ENCODE data around the gene HLF.
A peak's percentile ranks its signal among the peaks of the same experiment; 100 is the strongest.

Gene HLF, protein sequence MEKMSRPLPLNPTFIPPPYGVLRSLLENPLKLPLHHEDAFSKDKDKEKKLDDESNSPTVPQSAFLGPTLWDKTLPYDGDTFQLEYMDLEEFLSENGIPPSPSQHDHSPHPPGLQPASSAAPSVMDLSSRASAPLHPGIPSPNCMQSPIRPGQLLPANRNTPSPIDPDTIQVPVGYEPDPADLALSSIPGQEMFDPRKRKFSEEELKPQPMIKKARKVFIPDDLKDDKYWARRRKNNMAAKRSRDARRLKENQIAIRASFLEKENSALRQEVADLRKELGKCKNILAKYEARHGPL
- total RNA-seq, result 0 to 0.24 (median 0) reads per million in 18 experiments

DNA sequence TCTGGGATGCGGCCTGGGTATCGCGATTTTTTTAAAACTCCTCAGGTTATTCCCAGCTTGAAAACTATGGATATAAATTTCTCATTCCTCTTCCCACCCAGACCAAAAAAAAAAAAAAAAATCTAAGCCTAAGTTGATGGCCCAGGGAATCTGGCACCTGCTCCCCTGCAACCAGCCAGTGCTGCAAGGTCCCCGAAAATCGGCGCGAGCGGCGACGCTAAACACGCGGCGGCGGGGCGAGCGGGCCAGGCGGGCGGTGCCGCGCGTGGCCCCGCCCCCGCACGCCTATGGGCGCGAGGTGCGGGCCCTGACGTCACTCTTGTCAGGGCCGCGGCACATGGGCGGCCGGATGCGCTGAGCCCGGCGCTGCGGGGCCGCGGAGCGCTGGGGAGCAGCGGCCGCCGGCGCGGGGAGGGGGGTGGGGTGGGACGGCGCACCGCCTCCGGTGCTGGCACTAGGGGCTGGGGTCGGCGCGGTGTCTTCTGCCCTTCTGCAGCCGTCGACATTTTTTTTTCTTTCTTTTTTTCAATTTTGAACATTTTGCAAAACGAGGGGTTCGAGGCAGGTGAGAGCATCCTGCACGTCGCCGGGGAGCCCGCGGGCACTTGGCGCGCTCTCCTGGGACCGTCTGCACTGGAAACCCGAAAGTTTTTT is at the start of gene HLF:
Gene HLF, plus strand, starts transcription at position 316 of the 654 bp plus-strand sequence. CDS start 525 bp downstream, outside the sequence.
- DNase-seq, result peak; percentile 46

DNA sequence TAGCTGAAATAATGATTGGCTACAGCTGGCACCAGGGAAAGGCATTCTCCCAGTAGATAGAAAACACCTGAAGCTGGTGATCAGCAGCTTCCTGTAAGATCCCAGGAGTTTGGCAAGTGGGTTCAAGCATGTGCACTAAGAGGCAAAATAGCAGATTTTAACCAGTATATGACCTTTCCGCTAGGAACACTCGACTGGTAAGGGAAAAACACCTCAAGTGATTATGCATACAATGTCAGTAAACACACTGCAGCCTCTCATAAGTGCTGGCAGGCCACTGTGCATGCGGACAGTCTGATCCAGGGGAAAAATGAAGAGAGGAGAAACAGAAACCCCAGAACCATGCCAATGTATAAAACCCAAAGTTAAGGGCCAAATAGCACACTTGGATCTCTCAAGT is 49.0 kb upstream of the HLF start:
- DNase-seq, result no peak

DNA sequence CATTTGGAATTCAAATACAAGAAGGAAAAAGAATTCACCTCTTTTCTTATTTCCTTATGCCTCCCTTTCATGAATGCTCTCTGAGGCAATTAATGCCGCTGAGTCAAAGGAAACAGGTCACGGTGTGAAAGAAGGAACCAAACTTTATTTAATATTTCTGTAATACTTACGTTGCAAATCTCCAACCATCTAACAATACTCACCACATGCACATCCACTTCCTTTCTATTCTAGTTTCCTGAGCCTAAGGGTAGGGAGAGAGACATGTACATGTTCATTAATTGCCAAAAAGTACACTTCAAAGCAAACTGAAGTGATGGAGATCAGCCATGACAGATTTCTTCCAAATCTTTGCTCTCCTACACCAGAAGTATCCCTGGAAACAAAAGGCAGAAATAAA is 47.9 kb upstream of the HLF start:
- no peak for DNase-seq

DNA sequence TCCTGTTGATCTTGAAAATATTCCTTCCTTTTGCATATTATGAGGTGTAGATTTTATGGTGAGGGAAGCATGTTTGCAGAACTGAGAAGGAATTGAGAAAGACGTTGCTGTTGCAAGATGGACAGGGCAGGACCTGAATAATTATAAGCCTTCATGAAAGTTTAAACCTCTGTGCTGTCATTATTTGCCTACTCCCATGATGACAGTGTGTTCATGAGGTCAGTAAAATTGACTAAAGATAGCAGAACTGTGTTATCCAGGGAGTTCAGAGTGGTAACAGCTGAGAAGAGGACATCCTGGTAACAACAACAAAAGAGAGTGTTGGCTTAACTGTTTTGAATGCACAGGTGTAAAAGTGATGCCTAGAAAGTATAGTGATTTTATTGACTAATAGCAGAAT is 45.3 kb upstream of the HLF start:
- peak; percentile 4 to 40 for DNase-seq

DNA sequence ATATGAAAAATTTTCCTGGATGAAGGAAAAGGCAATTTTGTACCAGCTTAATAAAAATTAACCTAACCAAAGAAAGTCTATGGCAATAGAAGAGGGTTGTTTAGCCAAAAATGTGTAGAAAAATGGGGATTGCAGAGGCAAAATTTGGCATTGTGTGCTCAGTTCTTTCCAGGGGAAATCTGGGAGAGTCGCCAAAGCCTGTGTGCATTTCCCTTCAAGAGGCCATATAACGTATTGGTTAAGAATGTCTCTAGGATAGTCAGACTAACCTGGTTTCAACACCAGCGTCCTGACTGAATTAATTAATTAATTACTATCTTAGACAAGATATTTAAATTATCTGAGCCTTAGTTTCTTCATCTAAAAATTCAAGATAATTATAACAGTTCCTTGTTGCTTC is 44.8 kb upstream of the HLF start:
- no peak for DNase-seq

DNA sequence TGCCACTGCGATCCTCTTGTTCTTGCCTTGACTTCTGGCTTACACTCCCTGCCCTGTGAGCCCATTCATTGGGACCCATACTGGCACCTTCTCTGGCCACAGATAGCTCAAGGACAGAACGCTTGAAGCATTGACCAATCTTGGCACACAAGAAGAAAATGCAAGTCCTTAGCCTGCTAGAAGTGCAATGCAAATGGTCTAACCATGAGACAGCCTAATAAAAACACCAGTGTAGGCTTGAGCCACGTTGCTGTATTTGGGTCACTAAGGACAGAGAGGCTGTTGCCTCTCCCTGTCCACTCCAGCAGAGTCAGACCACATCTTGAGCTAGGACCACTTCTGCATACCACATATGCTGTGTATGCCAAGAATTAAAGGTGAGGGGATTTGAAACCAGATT is 41.2 kb upstream of the HLF start:
- DNase-seq, result no peak

DNA sequence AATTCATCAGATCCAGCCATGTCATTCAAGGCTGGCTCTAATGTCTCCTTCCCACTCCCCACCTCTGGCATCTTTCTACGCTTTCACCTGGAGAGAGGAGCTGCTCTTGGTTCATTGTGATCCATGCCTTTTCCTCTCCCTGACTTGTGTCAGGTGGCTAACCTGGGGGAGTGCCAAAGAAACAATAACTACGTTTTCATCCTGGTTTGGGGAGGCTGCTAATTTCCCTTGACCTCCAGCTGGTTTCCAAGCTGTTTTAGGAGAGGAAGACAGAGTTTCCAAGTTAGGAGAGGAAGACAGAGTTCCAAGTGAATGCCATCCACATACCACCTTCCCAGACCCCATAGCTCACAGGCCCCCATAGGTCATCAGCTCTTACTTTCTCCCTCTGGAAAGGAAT is 40.0 kb upstream of the HLF start:
- no peak for DNase-seq

DNA sequence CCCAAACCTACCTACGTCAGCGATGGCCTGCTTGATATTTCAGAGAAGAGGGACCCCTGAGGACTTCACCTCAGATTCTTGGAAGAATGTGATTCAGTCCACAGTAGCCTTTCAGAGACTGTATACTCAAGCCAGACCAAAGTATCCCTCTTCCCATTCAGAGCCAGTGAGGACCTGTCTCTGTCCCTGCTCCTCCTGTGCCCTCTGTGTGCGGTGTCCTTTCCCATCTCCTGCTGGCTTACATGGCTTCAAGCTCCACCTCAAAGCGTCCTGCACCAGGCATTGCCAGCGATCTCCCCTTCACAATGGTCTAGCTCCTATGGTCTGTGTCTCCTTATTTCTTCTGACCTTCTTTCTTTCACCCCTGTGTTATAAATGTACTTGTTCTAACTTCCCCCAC is 39.5 kb upstream of the HLF start:
- DNase-seq, result no peak

DNA sequence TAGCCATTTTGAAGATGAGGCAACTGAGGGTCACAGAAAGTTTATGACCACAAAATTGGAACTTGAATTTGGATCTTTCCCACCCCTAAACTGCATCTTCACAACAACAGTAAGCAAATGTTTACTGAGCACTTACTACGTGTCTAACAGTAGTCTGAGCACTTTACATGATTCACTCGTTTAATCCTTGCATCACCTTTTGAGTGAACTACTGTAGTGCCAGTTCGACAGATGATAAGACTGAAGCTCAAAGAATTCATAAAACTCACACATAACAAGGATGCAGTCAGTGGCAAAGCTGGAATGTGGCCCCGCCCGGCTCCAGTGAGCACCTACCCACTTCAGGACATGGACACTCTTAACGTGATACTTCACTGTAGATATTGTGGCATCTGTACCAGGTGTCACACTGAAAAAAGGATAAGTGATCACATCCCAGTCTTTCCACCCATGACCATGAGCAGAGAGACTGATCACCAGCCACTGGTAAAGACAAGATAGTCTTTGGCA is 36.0 kb upstream of the HLF start:
- no peak for DNase-seq

DNA sequence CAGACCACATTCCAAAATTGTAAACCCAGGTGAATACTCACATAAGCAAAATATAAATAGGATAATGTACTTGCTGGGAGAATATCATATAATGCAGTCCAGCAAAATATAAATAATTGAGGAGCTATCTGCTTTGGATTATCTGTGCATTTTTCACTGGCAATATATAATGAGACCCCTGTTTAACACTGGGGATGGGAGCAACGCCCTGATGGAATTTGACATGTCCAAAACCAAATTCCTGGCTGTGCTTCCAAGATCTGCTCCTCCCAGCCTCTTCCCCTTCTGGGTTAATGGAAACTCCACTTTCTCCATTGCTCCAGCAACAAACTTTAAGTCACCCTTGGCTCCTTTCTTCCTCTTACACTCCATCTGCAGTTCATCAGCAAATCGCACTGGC is 35.5 kb upstream of the HLF start:
- no peak for DNase-seq

DNA sequence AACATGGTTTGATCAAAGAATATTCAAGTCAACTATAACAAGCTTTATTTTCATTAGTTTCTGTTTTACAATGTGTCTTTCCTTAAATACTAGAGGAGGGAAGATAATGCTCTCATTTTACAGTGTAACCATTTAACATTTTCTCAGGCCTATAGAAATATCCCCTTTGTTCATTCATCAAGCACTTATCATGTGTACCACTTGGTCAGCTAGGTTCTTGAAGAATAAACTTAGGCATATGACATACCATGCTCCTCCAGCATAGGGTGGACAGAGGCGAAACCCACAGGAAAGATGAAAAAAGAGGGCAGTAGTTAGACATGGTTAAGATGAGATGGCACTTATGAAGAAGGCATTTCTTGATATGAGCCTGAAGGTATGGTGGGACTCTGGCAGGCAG is 34.0 kb upstream of the HLF start:
- no peak for DNase-seq

DNA sequence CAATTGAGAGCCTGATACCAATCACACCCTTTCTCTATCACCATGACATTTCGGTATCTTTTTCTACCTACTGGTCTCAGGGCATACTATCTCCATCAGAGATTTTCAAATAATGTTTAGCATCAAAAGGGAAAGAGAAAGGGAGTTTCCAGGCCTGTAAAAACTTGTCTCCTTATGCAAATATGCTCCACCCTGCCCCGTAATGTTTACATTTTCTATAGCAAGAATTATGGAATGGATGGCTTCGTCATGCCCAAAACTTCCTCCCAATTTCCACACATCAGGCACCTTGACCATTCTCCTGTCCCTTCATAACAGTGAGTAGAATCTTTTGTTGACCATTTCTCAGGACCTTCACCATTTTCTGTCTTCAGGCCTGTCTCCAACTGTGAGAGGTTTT is 30.9 kb upstream of the HLF start:
- DNase-seq, result no peak

DNA sequence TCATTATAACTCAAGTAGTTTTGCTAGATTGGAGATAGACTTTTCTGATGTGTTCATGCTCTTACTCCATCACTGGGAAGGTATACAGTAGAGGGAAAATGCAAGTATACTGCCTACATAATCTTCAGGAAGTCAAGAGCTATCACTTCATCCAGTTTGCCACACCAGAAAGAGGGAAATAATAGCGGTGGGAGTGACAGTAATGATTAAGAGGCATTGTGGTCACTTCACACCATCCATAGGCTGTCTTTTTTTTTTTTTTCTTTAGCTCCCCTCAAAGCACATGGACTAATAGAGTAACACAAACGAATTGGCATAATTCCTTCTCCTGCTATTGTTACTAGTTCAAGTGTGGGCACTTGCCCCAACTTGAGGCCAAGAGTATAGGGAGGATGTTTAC is 28.4 kb upstream of the HLF start:
- DNase-seq, result no peak

DNA sequence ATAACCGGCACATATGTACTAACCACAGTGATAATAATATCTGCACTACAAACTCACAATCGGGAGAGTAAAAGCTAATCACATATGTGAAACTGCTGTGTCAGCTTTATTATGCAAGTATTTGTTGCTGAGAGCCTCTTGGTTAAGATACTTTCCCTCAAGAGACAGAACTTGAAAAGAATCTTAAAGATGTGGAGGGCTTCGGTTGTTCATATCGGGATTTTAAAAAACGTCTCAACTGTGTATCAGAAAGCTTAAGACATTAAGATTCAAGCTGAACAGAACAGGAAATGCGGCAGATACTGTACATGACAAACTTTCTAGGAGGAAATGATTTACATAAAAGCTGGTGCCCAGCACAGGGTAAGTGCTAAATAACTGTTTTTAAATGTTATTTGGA is 27.5 kb upstream of the HLF start:
- DNase-seq, result no peak

DNA sequence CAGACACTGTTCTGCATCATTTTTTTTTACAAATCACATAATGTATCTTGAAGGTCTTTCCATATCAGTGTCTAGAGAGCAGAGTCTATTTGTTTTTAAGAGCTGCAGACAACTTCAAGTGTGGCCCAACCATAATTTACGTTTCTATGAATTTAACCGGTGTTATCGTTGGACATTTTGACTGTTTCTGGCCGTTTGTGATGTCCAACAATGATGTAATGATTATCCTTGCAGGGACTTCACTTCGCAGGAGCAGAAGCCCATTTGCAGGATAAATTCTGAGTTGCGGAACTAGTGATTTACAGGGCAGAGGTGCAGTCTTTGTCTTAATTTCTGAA is 26.9 kb upstream of the HLF start:
- DNase-seq, result no peak

DNA sequence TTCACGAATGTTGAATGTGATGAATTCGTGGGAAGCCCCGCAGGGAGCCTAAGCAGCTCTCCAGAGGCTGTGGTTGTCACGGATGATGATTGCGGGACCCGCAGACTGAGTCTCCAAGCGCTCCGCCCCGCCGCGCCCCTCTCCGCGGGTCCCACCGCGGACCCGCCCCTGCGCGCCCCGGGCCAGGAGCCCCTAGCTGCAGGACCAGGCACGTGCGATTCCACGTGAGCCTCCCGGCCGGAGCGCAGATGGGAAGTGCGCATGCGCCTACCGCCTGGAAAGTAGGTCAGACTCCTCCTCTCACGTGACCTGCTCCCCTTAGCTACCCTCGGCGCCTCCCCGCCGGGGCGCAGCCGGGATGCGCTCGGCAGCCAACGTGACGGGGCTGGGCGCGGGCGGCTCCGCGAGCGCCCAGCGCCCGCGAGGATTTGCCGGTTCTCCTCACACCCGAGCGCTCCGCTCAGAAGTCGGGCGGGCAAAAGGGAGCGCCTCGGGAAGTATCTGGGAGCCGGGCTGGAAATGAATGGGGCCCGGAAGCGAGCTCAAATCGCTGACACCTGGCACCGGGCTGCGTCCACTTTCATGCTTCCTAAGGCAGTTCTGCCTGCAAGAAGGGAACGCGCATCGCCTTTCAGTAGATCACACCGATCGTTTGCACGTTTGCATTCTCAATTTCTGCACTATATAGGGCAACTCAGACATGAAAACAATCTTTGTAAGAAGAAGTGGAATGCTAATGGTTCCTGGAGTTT is 26.4 kb upstream of the HLF start:
- DNase-seq, result peak; percentile 73 to 77

DNA sequence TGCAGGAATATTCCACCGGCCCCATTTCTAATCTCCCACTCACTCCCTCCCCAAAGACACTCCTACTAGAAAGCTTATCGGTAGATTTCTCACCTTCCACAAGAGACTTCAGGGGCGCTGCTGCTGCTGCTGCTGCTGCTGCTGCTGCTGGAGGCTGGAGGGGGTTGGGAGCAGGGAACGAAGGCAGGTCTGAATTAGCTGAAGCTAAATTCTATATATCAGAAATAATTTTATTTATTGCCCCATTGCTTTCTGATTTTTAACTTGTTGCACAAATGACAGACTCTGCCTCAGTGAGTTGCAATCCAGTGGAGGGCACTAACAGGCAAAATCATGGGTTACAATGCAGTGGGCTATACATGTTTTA is 25.8 kb upstream of the HLF start:
- DNase-seq, result no peak

DNA sequence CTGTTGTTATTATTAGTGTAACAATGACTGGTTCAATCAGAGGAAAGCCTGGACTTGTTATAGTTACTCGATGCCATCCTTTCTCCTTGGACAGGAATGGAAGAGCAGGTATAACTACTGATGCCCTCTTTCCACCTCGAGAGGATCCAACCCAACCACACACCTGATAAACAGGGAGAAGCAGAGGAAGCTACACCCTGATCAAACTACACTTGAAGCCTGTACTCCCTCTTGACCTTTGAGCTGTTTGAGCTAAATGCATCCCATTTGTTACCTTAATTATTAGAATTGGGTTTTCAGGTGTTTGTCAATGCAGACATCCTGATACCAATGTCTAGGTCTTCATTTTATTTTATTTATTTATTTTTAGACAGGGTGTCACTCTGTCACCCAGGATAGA is 23.7 kb upstream of the HLF start:
- DNase-seq, result no peak

DNA sequence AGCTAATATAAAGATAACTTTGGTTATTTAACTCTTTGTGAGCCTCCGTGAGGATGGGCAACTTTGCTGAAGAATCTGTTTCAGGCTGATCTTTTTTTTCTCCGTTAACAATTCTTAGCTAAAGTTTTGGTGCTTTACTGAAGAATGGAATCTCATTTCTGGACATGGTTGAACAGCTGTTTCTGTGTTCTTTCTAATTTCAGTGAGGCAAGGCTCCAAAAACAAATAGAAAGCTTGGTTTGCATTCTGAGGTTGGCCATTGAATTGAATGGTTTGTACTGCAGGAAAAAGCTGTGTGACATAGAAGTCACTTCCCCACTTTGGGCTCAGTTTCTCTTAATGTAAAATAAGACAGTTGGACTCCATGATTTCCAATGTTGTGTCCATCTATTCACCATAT is 22.3 kb upstream of the HLF start:
- DNase-seq, result no peak

DNA sequence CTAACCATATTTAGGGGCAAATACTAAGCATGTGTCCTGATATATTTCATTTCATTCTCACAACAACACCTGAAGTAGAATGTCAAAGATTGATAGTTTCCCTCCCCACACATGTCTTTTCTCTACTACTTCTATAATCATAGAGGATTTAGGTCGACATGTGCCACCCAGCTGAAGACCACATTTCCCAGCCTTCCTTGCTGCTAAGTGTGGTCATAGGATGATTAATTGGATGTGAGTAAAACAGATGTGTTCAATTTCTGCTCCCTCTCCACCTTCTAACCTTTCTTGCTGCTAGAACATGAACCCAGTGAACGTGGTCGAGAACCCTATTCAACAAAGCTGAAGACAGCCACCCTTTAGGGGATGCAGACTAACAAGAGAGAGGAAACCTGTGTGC is 18.8 kb upstream of the HLF start:
- no peak for DNase-seq

DNA sequence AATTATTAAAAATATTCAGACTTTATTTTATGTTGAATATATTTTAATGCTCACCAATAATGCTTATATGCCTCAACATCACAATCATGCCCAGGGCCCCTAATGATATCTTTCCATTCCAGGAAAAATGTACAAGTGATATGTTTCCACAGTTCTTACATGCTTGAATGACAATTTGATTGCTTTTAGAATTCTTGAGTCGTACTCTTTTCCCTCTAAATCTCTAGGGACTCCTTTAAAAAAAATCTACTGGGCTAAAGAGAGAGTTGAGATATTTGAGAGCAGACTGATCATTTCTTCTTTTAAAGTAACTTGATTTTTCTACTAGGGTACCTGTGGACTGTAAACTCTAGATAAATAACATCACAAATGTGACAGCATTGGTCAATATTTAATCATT is 18.2 kb upstream of the HLF start:
- no peak for DNase-seq

DNA sequence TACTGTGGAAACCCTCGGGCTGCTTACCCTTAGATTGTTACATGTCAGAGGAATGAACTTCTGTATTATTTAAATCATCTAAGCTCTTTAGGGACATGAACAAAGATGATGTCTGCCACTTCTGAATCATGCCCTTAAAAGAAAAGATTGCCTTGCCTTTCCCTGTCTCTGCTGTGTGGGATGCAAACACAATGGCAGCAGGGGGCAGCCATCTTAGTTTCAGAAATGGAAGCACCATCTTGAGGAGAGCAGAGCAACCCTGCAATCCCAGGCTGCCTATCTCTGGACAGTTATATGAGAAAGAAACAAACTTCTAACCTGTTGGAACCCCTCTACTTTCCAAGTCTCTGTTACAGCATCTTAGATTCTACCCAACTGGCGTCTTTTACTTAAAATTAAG is 16.7 kb upstream of the HLF start:
- DNase-seq, result no peak

DNA sequence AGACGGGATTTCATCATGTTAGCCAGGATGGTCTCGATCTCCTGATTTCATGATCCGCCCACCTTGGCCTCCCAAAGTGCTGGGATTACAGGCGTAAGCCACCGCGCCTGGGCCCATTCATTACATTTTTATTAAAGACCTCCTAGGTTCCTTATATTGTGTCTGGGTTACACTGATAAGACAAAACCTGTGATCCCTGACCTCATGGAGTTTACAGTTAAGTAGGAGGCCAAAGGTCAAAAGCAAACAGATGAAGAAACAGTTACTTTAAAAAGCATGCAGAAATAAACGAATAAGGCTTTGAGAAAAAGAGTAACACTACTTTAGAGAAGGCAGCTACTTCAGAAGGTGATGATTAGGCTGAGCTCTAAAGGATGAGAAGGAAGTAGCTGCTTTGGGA is 14.9 kb upstream of the HLF start:
- no peak for DNase-seq

DNA sequence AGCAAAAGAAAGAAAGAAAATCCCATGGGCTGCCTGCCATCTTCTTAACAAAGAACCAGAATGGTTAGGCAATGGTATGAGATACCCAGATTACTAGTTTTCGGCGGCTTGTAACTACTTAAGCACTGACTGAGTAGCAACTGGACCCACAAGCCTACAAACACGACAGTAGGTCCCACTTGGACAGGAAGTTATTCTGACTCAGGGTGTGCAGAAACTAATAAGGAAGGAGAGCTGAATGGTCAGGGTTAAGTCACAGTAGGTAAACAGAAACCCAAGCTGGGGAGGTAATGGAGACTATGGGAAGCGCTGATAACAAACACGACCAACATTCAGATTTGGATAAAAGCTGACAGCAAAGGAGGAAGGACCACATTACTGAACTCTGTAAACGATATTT is 10.4 kb upstream of the HLF start:
- no peak for DNase-seq

Data from inflammatory macrophage (primary cell).